Hepatocyte (in vitro differentiated cells): ENCODE results near the gene DDX11. TPM values are rescaled to one million over a fixed set of nuclear protein-coding genes. Genes with fewer than 3 reads are reported as not detected.

Experiments
- DNase-seq: peaks from one replicate; pipeline ENCODE4 v3.0.0-alpha.2; 2016; ENCODE audit warnings: low spot score
- H2AFZ ChIP-seq: fragments of 200-600 bp; sonication (generic); 2 replicates; pipeline ENCODE4 v1.6.0; 2016; ENCODE audit warnings: antibody characterized with exemption, mild to moderate bottlenecking
- H3K27ac ChIP-seq: fragments of 200-600 bp; sonication (generic); 2 replicates; pipeline ENCODE4 v1.5.1; 2016; ENCODE audit warnings: mild to moderate bottlenecking
- H3K27me3 ChIP-seq: fragments of 200-600 bp; sonication (generic); 2 replicates; pipeline ENCODE4 v1.6.1; 2016
- H3K36me3 ChIP-seq: fragments of 200-600 bp; sonication (generic); replicated peaks from 2 replicates; pipeline ENCODE4 v1.5.1; 2016; ENCODE audit warnings: low read depth; ENCODE audit not compliant: insufficient read depth
- H3K4me1 ChIP-seq: fragments of 200-600 bp; sonication (generic); 2 replicates; pipeline ENCODE4 v1.5.1; 2016; ENCODE audit warnings: mild to moderate bottlenecking, moderate library complexity; ENCODE audit not compliant: insufficient read depth
- H3K4me2 ChIP-seq: fragments of 200-600 bp; sonication (generic); 2 replicates; pipeline ENCODE4 v1.6.0; 2016
- H3K4me3 ChIP-seq: fragments of 200-600 bp; sonication (generic); 2 replicates; pipeline ENCODE4 v1.5.1; 2016; ENCODE audit warnings: mild to moderate bottlenecking
- H3K79me2 ChIP-seq: fragments of 200-600 bp; sonication (generic); 2 replicates; pipeline ENCODE4 v1.6.0; 2017; ENCODE audit warnings: mild to moderate bottlenecking
- H3K9me2 ChIP-seq: fragments of 200-600 bp; sonication (generic); replicated peaks from 2 replicates; pipeline ENCODE4 v1.6.0; 2017; ENCODE audit warnings: mild to moderate bottlenecking; ENCODE audit not compliant: insufficient read depth
- H3K9me3 ChIP-seq: fragments of 200-600 bp; sonication (generic); 2 replicates; pipeline ENCODE4 v1.5.1; 2016; ENCODE audit warnings: low read depth, mild to moderate bottlenecking
- H4K20me1 ChIP-seq: fragments of 200-600 bp; sonication (generic); 2 replicates; pipeline ENCODE4 v1.6.0; 2016; ENCODE audit warnings: mild to moderate bottlenecking; ENCODE audit not compliant: insufficient read depth, poor library complexity, severe bottlenecking
- EZH2 ChIP-seq: fragments of 200-600 bp; sonication (generic); IDR thresholded peaks from 2 replicates; pipeline ENCODE4 v1.6.1; 2016; ENCODE audit warnings: antibody characterized with exemption, mild to moderate bottlenecking, borderline replicate concordance
- EZH2phosphoT487 ChIP-seq: fragments of 200-600 bp; sonication (generic); IDR thresholded peaks from one replicate; pipeline ENCODE4 v1.6.1; 2018; ENCODE audit warnings: antibody characterized with exemption, mild to moderate bottlenecking, low read depth, moderate library complexity; ENCODE audit not compliant: unreplicated experiment, severe bottlenecking
- WGBS: methylation state at CpG from one replicate; pipeline ENCODE4 v1.1.6; 2016; ENCODE audit warnings: low lambda C conversion rate; ENCODE audit errors: missing lambda C conversion rate; 5-methylcytosine and 5-hydroxymethylcytosine counted together
- polyA plus RNA-seq: library from polyadenylated mRNA; unstranded; fragments of >200 nt; fragmentation: Nextera tagmentation; extraction: Ambion mirVana; gene quantifications from 2 replicates; pipeline ENCODE4 v1.2.1, GENCODE V29; 2016
- total RNA-seq: library from RNA; depleted of rRNA; stranded (reverse); fragments of >200 nt; gene quantifications from 2 replicates; pipeline ENCODE4 v1.2.3, GENCODE V29; 2014
- TF ChIP-seq, protein P1 (sequence below): fragments of 200-600 bp; sonication (generic); IDR thresholded peaks from 2 replicates; pipeline ENCODE4 v1.5.1; 2016; ENCODE audit warnings: antibody characterized with exemption, mild to moderate bottlenecking; ENCODE audit not compliant: poor library complexity

The DDX11 gene
- total and polyA plus RNA-seq, 2 experiments from 2014 or later = 24.8 to 29.7 TPM

DNA sequence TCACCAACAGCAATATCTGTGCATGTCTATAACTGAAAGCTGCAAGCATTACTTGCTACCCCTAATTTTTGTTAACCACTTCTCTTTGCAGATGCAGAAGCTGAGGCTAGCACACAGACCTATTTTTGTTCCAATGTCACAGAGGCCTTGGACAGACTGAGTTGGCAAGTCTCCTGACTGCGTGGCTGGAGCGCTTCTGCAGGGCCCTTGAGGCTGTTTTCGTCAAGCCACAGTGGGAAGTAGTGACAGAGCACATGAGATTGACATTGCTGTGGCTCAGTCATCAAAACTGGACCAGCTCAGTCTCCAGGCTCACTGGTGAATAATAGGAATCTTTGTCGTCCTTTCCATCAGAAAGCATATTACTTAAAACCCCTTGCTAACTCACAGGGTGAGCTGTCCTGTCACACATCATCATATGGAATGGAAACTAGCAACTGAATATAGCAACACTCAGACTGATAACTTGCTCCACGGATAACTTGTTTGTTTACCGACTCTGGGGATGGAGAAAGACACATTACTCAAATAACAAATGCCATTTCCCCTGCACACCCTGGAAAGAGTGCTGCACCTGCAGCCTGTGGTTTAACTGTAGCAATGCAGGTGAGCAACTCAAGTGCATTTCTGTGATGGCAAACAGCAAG, 43.6 kb upstream of the DDX11 start:
- Histone ChIP-seq H3K27me3 (peaks cover 4% of the 10 kb centered on the region), H3K4me1 (no peaks in the 10 kb centered on the region), H3K4me3 (no peak overlapping the region), H3K4me2 (no peak overlapping the region), H4K20me1 (no peaks in the 10 kb centered on the region), H3K36me3 (no peaks in the 10 kb centered on the region), H3K9me2 (no peaks in the 10 kb centered on the region), H3K27ac (no peak overlapping the region), H3K79me2 (no peaks in the 10 kb centered on the region), H3K9me3 (no peaks in the 10 kb centered on the region), H2AFZ (no peak overlapping the region)
- TF ChIP-seq EZH2phosphoT487 (no peak), EZH2 (no peak)
- TF ChIP-seq, protein P1, sequence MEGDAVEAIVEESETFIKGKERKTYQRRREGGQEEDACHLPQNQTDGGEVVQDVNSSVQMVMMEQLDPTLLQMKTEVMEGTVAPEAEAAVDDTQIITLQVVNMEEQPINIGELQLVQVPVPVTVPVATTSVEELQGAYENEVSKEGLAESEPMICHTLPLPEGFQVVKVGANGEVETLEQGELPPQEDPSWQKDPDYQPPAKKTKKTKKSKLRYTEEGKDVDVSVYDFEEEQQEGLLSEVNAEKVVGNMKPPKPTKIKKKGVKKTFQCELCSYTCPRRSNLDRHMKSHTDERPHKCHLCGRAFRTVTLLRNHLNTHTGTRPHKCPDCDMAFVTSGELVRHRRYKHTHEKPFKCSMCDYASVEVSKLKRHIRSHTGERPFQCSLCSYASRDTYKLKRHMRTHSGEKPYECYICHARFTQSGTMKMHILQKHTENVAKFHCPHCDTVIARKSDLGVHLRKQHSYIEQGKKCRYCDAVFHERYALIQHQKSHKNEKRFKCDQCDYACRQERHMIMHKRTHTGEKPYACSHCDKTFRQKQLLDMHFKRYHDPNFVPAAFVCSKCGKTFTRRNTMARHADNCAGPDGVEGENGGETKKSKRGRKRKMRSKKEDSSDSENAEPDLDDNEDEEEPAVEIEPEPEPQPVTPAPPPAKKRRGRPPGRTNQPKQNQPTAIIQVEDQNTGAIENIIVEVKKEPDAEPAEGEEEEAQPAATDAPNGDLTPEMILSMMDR = no peak
- 79% methylated on average over 6 of the region's 6 CpGs for WGBS
- DNase-seq = no peak

DNA sequence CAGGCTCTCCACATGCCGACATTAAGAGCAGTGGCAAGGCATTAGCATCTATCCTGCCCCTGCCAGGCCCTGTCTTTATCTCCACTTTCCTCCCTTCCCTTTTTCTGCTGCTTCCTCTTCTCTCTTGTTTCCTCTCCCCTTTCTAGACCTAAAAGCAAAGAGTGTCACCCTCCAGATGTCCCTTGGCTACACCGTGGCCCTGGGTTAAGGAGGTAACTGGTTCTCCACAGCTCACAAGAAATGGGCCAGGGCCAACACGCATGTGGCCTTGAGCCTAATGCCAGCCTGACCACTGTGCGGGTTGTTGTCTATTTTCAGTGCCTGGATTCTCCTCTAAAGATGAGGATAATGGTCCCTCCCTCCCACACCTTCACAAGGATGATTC, 41.7 kb upstream of the DDX11 start:
- TF ChIP-seq EZH2phosphoT487 (no peak), EZH2 (no peak)
- TF ChIP-seq, protein P1 = no peak
- no peaks in the 10 kb centered on the region for H3K9me3 ChIP-seq
- no peaks in the 10 kb centered on the region for H4K20me1 ChIP-seq
- H3K4me1 ChIP-seq = peaks cover 3% of the 10 kb centered on the region
- H2AFZ ChIP-seq = no peak overlapping the region
- no peak for DNase-seq
- no peaks in the 10 kb centered on the region for H3K36me3 ChIP-seq
- peaks cover 4% of the 10 kb centered on the region for H3K27me3 ChIP-seq
- no peaks in the 10 kb centered on the region for H3K79me2 ChIP-seq
- WGBS = 94% methylated on average over 4 of the region's 4 CpGs
- no peak overlapping the region for H3K4me3 ChIP-seq
- H3K4me2 ChIP-seq = no peak overlapping the region
- no peak overlapping the region for H3K27ac ChIP-seq
- no peaks in the 10 kb centered on the region for H3K9me2 ChIP-seq

DNA sequence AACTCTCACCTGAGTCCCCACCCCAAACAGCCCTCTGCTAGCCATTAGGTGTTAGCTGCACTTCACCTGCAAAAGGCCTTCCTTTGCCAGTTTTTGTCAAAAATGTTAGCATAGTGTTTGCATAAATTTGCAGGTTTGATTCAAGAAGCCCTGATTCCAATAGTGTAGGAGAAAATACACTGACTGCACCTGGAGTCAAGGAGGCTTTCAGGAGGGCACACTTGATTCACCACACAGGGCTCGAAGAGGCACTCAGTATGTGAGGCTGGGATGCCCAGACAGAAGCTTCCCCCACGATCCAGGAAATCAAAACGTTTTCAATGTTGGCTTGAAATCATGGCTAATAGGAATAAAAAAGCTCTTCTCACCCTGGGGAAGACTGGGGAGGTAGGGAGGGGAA, 40.5 kb upstream of the DDX11 start:
- no peak overlapping the region for H3K4me3 ChIP-seq
- 77% methylated on average over 3 of the region's 3 CpGs for WGBS
- no peak overlapping the region for H3K4me2 ChIP-seq
- H3K27me3 ChIP-seq = peaks cover 4% of the 10 kb centered on the region
- no peak for DNase-seq
- H2AFZ ChIP-seq = no peak overlapping the region
- H3K9me2 ChIP-seq = no peaks in the 10 kb centered on the region
- peaks cover 3% of the 10 kb centered on the region for H3K4me1 ChIP-seq
- no peaks in the 10 kb centered on the region for H4K20me1 ChIP-seq
- no peaks in the 10 kb centered on the region for H3K9me3 ChIP-seq
- H3K27ac ChIP-seq = no peak overlapping the region
- no peaks in the 10 kb centered on the region for H3K79me2 ChIP-seq
- TF ChIP-seq, protein P1 = no peak
- no peak for TF ChIP-seq EZH2
- TF ChIP-seq EZH2phosphoT487 = no peak
- H3K36me3 ChIP-seq = no peaks in the 10 kb centered on the region
